OCI-LY1 (cell line): ENCODE results near the gene DOCK1.

Source experiments
- CTCF ChIP-seq: fragments of 200-600 bp; sonication (generic), shearing (Covaris generic); IDR thresholded peaks from 2 replicates; pipeline ENCODE4 v1.5.1; 2017; ENCODE audit warnings: mild to moderate bottlenecking, antibody characterized with exemption, low read length, moderate library complexity, mixed read lengths
- EZH2 ChIP-seq: fragments of 200-600 bp; sonication (generic), shearing (Covaris generic); IDR thresholded peaks from 2 replicates; pipeline ENCODE4 v1.8.0; 2017; ENCODE audit warnings: borderline replicate concordance, mixed run types, mild to moderate bottlenecking, antibody characterized with exemption, low read length, moderate library complexity, mixed read lengths

- no peak for TF ChIP-seq CTCF
- TF ChIP-seq EZH2, result no peak
Measured at GRCh38 chr10:126910196-126910595, 5.0 kb downstream of the DOCK1 start.
